Measurements from ENCODE around the gene ST3GAL4.
A peak's percentile ranks its signal among the peaks of the same experiment; 100 is the strongest.

ST3GAL4 gene

GRCh38 chr11:126357969-126358762, 2.7 kb downstream of the ST3GAL4 start:
- no peak for DNase-seq (ENCODE audit: extremely low read depth, low read depth)
- no peak for TF ChIP-seq CTCF (IDR thresholded peaks at IDR 0.05; ENCODE audit: low read depth, low read length, missing control alignments)
- peak overlapping the region; percentile 60 for H3K4me3 ChIP-seq (replicated peaks; ENCODE audit: low read depth, low read length)

- peak overlapping the region; percentile 60 for H3K4me3 ChIP-seq (replicated peaks; ENCODE audit: low read depth, low read length)
- TF ChIP-seq CTCF (IDR thresholded peaks at IDR 0.05; ENCODE audit: low read depth, low read length, missing control alignments): no peak
- DNase-seq (ENCODE audit: extremely low read depth, low read depth): no peak
Observed at GRCh38 chr11:126358763-126359160, 3.3 kb downstream of the ST3GAL4 start.

GRCh38 chr11:126359431-126360048, 4.1 kb downstream of the ST3GAL4 start:
- H3K4me3 ChIP-seq (replicated peaks; ENCODE audit: low read depth, low read length): peak overlapping the region; percentile 30
- DNase-seq (ENCODE audit: extremely low read depth, low read depth): peak; percentile 86
- peak; percentile 46 for TF ChIP-seq CTCF (IDR thresholded peaks at IDR 0.05; ENCODE audit: low read depth, low read length, missing control alignments)

GRCh38 chr11:126360049-126360446, 4.6 kb downstream of the ST3GAL4 start:
- TF ChIP-seq CTCF (IDR thresholded peaks at IDR 0.05; ENCODE audit: low read depth, low read length, missing control alignments): no peak
- no peak for DNase-seq (ENCODE audit: extremely low read depth, low read depth)
- peak overlapping the region; percentile 30 for H3K4me3 ChIP-seq (replicated peaks; ENCODE audit: low read depth, low read length)

- TF ChIP-seq CTCF (IDR thresholded peaks at IDR 0.05; ENCODE audit: low read depth, low read length, missing control alignments): no peak
- no peak for DNase-seq (ENCODE audit: extremely low read depth, low read depth)
- H3K4me3 ChIP-seq (replicated peaks; ENCODE audit: low read depth, low read length): no peak overlapping the region
Observed at GRCh38 chr11:126361400-126361799, 5.9 kb downstream of the ST3GAL4 start.

- DNase-seq (ENCODE audit: extremely low read depth, low read depth): no peak
- TF ChIP-seq CTCF (IDR thresholded peaks at IDR 0.05; ENCODE audit: low read depth, low read length, missing control alignments): no peak
Observed at GRCh38 chr11:126362879-126363655, 7.6 kb downstream of the ST3GAL4 start.

More at GRCh38 chr11:126362879-126363655, 7.6 kb downstream of the ST3GAL4 start:
- H3K4me3 ChIP-seq (replicated peaks; ENCODE audit: low read depth, low read length): no peak overlapping the region

Data from HFF-Myc (cell line).